Measurements from ENCODE around the gene ALDH16A1.
A peak's percentile ranks its signal among the peaks of the same experiment; 100 is the strongest.
"Not testable (repeated sequence)": the region's sequence is repeated elsewhere in the genome, so short reads cannot be mapped to it uniquely, and the experiment has no call there.

The ALDH16A1 gene

DNA sequence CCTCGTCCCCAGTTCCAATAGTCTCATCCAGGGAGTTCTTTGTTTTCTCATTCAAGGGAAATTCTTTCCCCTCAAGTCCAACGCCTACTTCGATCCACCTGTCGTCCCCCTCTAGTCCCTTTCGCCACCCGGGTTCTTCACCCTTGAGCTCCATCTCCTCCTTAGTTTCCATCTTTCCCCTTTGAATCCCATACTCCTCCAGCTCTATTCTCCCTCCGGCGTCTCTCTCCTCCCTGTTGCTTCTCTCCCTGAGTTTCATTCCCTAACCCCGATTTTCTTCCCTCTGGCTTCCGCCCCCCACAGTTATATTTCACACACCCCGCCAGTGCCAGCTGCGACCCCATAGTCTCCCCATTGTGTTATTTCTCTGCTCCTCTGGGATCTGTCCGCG is 11.1 kb upstream of the ALDH16A1 start:
- no peak for DNase-seq

DNA sequence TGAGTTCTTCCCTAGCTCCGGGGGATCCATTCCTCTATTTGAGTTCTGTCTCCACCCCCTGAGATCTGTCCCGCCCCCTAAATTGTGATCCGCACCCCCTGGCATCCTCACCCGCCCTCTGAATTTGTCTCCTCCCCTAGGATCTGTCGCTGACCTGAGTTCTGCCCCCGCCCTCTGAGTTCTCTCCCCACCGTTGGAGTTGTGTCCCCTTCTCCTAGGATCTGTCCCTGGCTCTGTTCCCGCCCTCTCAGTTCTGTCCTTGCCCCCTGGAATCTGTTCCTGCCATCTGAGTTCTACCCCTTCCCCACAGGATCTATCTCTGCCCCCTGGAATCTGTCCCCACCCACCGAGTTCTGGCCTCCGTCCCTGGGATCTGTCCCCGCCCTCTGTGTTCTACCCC is 10.7 kb upstream of the ALDH16A1 start:
- DNase-seq, result no peak

GRCh38 chr19:49442771-49443365 is 10.2 kb upstream of the ALDH16A1 start:
- no peak for DNase-seq

- peak; percentile 54 for DNase-seq
Measured at GRCh38 chr19:49443366-49444099, 9.5 kb upstream of the ALDH16A1 start.

DNA sequence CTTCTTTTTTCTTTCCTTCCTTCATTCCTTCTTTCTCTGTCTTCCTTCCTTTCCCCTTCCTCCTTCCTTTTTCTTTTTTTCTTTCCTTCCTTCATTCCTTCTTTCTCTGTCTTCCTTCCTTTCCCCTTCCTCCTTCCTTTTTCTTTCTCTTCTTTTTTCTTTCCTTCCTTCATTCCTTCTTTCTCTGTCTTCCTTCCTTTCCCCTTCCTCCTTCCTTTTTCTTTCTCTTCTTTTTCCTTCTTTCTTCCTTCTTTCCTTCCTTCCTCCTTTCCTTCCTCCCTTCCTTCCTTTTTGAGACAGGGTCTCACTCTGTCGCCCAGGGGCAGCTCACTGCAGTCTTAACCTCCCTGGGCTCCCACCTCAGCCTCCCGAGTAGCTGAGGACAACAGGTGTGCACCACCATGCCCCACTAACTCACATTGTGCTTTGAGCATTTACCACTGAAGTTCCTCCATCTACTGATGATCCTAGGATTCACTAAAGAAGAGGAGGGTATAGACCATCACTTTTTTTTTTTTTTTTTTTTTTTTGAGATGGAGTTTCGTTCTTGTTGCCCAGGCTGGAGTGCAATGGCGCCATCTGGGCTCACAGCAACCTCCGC is 8.8 kb upstream of the ALDH16A1 start:
- not testable (repeated sequence) for DNase-seq

DNA sequence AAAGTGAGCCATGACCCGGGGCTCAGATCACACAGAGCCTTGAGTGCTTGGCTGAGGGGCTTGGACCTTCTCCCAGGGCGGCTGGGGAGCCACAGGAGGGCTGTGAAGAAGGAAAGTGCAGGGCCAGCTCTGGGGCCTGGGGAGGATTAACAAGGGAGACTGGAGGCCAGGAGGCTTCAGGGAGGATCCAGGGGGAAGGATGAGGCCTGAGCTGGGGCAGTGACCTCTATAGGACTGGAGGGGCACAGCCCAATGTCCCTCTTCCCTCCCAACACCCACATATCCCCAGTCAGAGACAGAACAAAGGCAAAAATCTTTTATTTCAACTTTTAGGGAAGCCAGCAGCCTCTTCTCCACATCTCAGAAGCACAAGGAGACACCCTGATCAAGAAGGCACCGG is 7.0 kb upstream of the ALDH16A1 start:
- DNase-seq, result no peak

GRCh38 chr19:49447485-49448431 is 5.3 kb upstream of the ALDH16A1 start:
- no peak for DNase-seq

GRCh38 chr19:49448432-49448786 is 4.6 kb upstream of the ALDH16A1 start:
- DNase-seq, result no peak

GRCh38 chr19:49450405-49450804 is 2.6 kb upstream of the ALDH16A1 start:
- DNase-seq, result no peak

- DNase-seq, result peak; percentile 96
Measured at GRCh38 chr19:49451430-49452181, 1.4 kb upstream of the ALDH16A1 start, which contains the start of gene PIH1D1. Gene PIH1D1 (minus strand): TSS chr19:49451814. CDS start chr19:49451574, 240 bp downstream.

- DNase-seq, result no peak
Measured at GRCh38 chr19:49453757-49454240, 774 bp downstream of the ALDH16A1 start.

- no peak for DNase-seq
Measured at GRCh38 chr19:49455773-49456172, 2.7 kb downstream of the ALDH16A1 start.

DNA sequence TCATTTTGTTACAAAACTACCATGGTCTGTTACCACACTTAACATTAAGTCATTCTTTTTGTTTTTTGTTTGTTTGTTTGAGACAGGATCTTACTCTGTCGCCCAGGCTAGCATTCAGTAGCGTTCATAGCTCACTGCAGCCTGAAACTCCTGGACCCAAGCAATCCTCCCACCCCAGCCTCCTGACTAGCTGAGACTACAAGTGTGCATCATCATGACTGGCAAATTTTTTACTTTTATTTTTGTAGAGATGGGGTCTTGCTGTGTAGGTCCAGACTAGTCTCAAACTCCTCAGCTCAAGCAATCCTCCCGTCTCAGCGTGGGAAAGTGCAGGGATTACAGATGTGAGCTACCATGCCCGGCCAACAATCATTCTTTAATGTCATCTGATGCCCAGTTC is 3.3 kb downstream of the ALDH16A1 start:
- no peak for DNase-seq

- no peak for DNase-seq
Measured at GRCh38 chr19:49458567-49458903, 5.5 kb downstream of the ALDH16A1 start.

DNA sequence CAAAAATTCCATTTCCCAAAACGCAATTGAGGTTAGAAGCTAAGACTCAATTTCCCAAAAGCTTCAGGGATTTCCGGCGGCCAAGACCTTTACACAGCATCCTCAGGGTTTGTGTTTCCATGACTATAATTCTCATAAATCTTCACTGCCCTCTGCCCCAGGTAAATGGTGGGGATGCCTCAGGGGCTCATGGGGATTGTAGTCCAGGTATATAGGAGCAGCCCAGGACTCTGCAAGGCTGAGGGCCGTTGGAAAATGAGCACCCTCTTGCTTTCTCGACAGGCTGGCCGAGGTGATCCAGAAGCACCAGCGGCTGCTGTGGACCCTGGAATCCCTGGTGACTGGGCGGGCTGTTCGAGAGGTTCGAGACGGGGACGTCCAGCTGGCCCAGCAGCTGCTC is 6.4 kb downstream of the ALDH16A1 start:
- no peak for DNase-seq

DNA sequence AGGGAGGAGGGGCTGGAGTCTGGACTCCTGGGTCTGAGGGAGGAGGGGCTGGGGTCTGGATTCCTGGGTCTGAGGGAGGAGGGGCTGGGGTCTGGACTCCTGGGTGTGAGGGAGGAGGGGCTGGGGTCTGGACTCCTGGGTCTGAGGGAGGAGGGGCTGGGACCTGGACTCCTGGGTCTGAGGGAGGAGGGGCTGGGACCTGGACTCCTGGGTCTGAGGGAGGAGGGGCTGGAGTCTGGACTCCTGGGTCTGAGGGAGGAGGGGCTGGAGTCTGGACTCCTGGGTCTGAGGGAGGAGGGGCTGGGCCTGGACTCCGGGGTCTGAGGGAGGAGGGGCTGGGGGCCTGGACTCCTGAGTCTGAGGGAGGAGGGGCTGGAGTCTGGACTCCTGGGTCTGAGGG is 8.1 kb downstream of the ALDH16A1 start:
- DNase-seq, result not testable (repeated sequence)

- no peak for DNase-seq
Measured at GRCh38 chr19:49461656-49462055, 8.6 kb downstream of the ALDH16A1 start.

GRCh38 chr19:49462492-49462891 is 9.5 kb downstream of the ALDH16A1 start:
- no peak for DNase-seq

GRCh38 chr19:49463960-49464740 is 11.1 kb downstream of the ALDH16A1 start:
- no peak for DNase-seq

DNA sequence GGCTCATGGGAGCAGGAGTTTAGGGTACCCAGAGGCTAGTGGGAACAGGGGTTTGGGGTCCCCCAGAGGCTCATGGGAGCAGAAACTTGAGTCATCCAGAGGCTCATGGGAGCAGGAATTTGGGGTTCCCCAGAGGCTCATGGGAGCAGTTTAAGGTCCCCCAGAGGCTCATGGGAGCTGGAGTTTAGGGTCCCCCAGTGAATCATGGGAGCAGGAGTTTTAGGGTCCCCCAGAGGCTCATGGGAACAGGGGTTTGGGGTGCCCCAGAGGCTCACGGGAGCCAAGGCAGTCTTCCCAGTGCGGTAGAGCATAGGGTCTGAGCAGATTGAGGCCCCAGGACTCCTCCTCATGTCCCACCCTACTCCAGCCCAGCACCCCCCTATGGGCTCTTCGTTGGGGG is 12.3 kb downstream of the ALDH16A1 start:
- no peak for DNase-seq

- DNase-seq, result no peak
Measured at GRCh38 chr19:49468199-49468598, 15.2 kb downstream of the ALDH16A1 start.
